GM21447 (cell line): ENCODE data around the gene LRRC7.
"Not testable (repeated sequence)": the region's sequence is repeated elsewhere in the genome, so short reads cannot be mapped to it uniquely, and the experiment has no call there.

ENCODE experiments used
- ATAC-seq: cut with Tn5 transposase; IDR thresholded peaks from one replicate; pipeline ENCODE4 v1.9.1; 2021; ENCODE audit not compliant: unreplicated experiment

LRRC7 gene

GRCh38 chr1:69946935-69947334, 379.2 kb downstream of the LRRC7 start:
- no peak for ATAC-seq

- ATAC-seq = no peak
Measured at GRCh38 chr1:69947837-69948236, 380.1 kb downstream of the LRRC7 start.

GRCh38 chr1:69952676-69953075, 385.0 kb downstream of the LRRC7 start:
- ATAC-seq = no peak

GRCh38 chr1:69962452-69962851, 394.7 kb downstream of the LRRC7 start:
- not testable (repeated sequence) for ATAC-seq

GRCh38 chr1:69967245-69967766, 399.6 kb downstream of the LRRC7 start:
- no peak for ATAC-seq

GRCh38 chr1:69976896-69977295, 409.2 kb downstream of the LRRC7 start:
- ATAC-seq = no peak

GRCh38 chr1:69982992-69983391, 415.3 kb downstream of the LRRC7 start:
- ATAC-seq = no peak

GRCh38 chr1:69985376-69985775, 417.7 kb downstream of the LRRC7 start:
- ATAC-seq = no peak

- no peak for ATAC-seq
Measured at GRCh38 chr1:69985901-69986439, 418.2 kb downstream of the LRRC7 start.

GRCh38 chr1:69987881-69988280, 420.2 kb downstream of the LRRC7 start:
- no peak for ATAC-seq

- no peak for ATAC-seq
Measured at GRCh38 chr1:69991644-69992043, 423.9 kb downstream of the LRRC7 start.

GRCh38 chr1:69992594-69992993, 424.9 kb downstream of the LRRC7 start:
- ATAC-seq = no peak

- ATAC-seq = no peak
Measured at GRCh38 chr1:69993810-69994209, 426.1 kb downstream of the LRRC7 start.

GRCh38 chr1:69994241-69994640, 426.5 kb downstream of the LRRC7 start:
- no peak for ATAC-seq

GRCh38 chr1:69998847-69999246, 431.1 kb downstream of the LRRC7 start:
- no peak for ATAC-seq

- ATAC-seq = no peak
Measured at GRCh38 chr1:70003211-70003908, 435.6 kb downstream of the LRRC7 start.

GRCh38 chr1:70005386-70006034, 437.8 kb downstream of the LRRC7 start:
- ATAC-seq = no peak

- ATAC-seq = no peak
Measured at GRCh38 chr1:70008660-70009059, 440.9 kb downstream of the LRRC7 start.

GRCh38 chr1:70017770-70018169, 450.0 kb downstream of the LRRC7 start:
- ATAC-seq = no peak

- ATAC-seq = no peak
Measured at GRCh38 chr1:70024272-70024671, 456.6 kb downstream of the LRRC7 start.

GRCh38 chr1:70025052-70025451, 457.3 kb downstream of the LRRC7 start:
- no peak for ATAC-seq

- no peak for ATAC-seq
Measured at GRCh38 chr1:70025846-70026245, 458.1 kb downstream of the LRRC7 start.
